Gastrocnemius medialis (tissue), 4 donors: ENCODE measurements around the gene SELENOF.

Experiments used
- CTCF ChIP-seq, 5 experiments: fragments of 450-650 bp in 3 of 5; fragments of 200-600 bp in 2 of 5; sonication (generic) in 2 of 5; IDR thresholded peaks in 4 of 5; conservative IDR thresholded peaks in 1 of 5; 1 replicate in 4 of 5; 2 replicates in 1 of 5; pipeline ENCODE4 v1.5.1; 2016 to 2019; ENCODE audit warnings: antibody characterized with exemption in 5 of 5, mild to moderate bottlenecking in 3 of 5, moderate library complexity in 3 of 5
- POLR2A ChIP-seq, 2 donors: fragments of 450-650 bp; IDR thresholded peaks; one replicate each; pipeline ENCODE4 v1.6.1; 2017; ENCODE audit warnings: antibody characterized with exemption in 2 of 2, mild to moderate bottlenecking in 2 of 2, moderate library complexity in 2 of 2

GRCh38 chr1:86822459-86822858, 91.5 kb downstream of the SELENOF start:
- no peak for TF ChIP-seq CTCF (IDR thresholded peaks at IDR 0.05 in 4 of 5, conservative IDR thresholded peaks at IDR 0.05 in 1 of 5)
- TF ChIP-seq POLR2A (IDR thresholded peaks at IDR 0.05), result no peak
